GM12891 (cell line): Measurements from ENCODE around the gene GUCA2B.

Source experiments
- DNase-seq: peaks from one replicate; pipeline ENCODE4 v3.0.0; 2011; ENCODE audit warnings: low spot score; ENCODE audit not compliant: insufficient read length
- FAIRE-seq: peaks from 2 replicates; lab custom pipeline; 2011; peaks lifted over from hg19 to GRCh38; lab: Jason Lieb, UNC
- PAX5 ChIP-seq: IDR thresholded peaks from 2 replicates; pipeline ENCODE4 v1.6.1; 2011; ENCODE audit warnings: low read length, moderate library complexity, mild to moderate bottlenecking; ENCODE audit not compliant: insufficient read depth, severe bottlenecking
- POLR2A ChIP-seq: IDR thresholded peaks from 2 replicates; pipeline ENCODE4 v1.6.1; 2011; ENCODE audit warnings: low read depth, low read length, control low read depth
- POLR2AphosphoS5 ChIP-seq: IDR thresholded peaks from 2 replicates; pipeline ENCODE4 v1.6.1; 2011; ENCODE audit warnings: low read depth, low read length, control low read depth
- POU2F2 ChIP-seq: IDR thresholded peaks from 2 replicates; pipeline ENCODE4 v1.6.1; 2011; ENCODE audit warnings: low read depth, mild to moderate bottlenecking, control low read depth, low read length, moderate library complexity
- SPI1 ChIP-seq: IDR thresholded peaks from 2 replicates; pipeline ENCODE4 v1.6.1; 2011; ENCODE audit warnings: low read depth, low read length, control low read depth
- TAF1 ChIP-seq: IDR thresholded peaks from 2 replicates; pipeline ENCODE4 v1.6.1; 2011; ENCODE audit warnings: low read depth, low read length, control low read depth

GUCA2B gene

DNA sequence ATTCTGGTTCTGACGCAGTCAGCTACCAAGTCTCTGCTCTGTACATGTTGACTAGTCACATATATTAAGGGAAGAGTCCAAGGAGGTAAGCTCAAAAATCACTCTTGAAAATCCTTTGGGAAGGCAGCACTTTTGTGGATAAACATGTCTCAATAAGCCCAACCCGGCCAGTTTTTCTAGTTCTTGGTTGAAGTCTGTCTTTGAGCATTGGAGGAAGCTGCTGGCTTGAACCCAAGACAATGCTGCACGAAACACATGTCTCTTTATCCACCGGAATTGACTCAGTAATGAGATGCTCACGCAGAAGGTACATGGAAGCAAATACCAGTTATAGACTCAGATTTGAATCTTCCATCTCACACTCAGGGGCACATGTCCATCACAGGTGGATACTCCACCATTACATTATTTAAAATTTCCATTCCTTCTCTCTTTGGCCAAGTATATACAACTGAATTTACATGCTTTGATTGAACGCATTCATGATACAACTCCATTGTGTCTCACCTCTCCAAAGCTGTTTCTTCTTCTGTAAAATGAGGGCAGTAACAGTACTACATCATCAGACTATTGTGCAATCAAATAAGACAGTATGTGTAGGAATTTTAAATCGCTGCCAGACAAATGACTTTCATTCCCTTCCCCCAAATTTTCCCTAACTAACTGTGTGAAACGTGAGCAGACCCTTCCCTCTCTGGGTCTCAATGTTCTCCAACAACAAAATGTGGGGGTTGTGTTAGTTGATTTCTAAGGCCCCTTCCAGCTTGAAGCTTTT lies 20.9 kb downstream of the GUCA2B start:
- FAIRE-seq (no peak), DNase-seq (no peak)
- TF ChIP-seq TAF1 = no peak
- no peak for TF ChIP-seq PAX5
- TF ChIP-seq POLR2AphosphoS5 = no peak; the same call in 1 of the 2 replicates
- no peak for TF ChIP-seq POU2F2
- TF ChIP-seq POLR2A = no peak

DNA sequence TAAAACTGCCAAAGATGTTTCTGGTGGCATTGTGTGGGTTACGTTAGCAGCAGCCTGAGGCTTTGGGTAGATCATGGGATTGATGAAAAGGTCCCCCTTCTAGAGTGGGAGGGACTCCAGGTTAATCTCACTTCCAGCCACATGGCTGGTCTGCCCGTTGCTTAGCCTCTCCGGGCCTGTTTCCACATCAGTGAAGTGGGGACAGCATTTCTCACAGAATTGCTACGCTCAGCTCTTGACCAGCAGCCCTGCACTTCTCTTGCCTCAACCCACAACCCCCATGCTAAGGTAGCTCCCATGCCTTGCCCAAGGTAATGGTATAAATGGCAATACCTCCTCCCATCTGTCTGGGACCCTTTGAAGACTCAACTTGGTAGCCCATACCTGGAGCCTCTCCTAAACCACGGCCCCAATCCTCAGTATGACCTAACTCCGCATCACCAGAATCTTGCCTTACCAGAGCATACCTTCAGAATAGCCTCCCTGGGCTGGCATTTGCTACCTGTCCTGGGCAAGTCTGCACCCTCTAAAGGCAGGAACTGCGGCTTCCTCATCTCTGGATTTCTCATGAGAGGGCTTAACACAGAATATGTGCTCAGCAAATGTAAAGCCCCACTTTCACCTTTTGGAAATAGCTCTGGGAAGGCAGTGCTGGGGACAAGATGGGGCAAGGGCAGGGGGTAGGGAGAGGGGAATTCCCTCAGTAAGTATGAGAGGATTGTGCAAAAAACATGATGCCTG lies 22.3 kb downstream of the GUCA2B start:
- DNase-seq (no peak), FAIRE-seq (no peak)
- TF ChIP-seq TAF1 = no peak
- no peak for TF ChIP-seq PAX5
- TF ChIP-seq POU2F2 = no peak
- TF ChIP-seq SPI1 = no peak
- TF ChIP-seq POLR2AphosphoS5 = no peak
- no peak for TF ChIP-seq POLR2A

GRCh38 chr1:42176902-42177519 lies 23.8 kb downstream of the GUCA2B start:
- TF ChIP-seq SPI1 (no peak), PAX5 (no peak), TAF1 (no peak)
- peak; percentile 40 for DNase-seq
- no peak for FAIRE-seq

GRCh38 chr1:42177541-42177981 lies 24.4 kb downstream of the GUCA2B start:
- DNase-seq = no peak
- FAIRE-seq = no peak
- TF ChIP-seq POLR2A (no peak), SPI1 (no peak), TAF1 (no peak), POU2F2 (no peak), POLR2AphosphoS5 (no peak), PAX5 (no peak)

GRCh38 chr1:42178249-42178648 lies 25.0 kb downstream of the GUCA2B start:
- TF ChIP-seq PAX5 = no peak
- TF ChIP-seq POLR2AphosphoS5 = no peak
- no peak for TF ChIP-seq POU2F2
- DNase-seq (no peak), FAIRE-seq (no peak)

DNA sequence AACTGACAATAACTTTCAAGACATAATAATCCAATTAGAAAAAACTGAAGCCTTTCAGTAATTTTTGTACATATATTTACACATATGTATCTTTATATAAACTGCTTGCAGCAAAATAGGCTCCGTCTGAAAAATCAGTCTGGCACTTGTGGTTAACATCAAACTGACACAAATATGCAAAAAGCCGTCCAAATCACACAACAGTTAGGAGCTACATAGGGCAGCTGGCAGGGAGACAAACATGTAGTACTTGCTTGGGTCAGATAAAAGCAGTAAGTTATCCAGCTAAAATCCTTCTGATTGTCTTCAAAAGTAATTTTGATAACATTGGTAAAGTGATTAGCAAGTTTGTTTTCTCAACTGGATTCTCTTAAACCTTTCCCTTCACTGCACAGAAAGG lies 26.1 kb downstream of the GUCA2B start:
- no peak for FAIRE-seq
- TF ChIP-seq PAX5 = no peak
- no peak for TF ChIP-seq SPI1
- no peak for TF ChIP-seq POLR2A
- TF ChIP-seq POLR2AphosphoS5 = no peak
- TF ChIP-seq TAF1 = no peak
- no peak for TF ChIP-seq POU2F2
- DNase-seq = no peak

DNA sequence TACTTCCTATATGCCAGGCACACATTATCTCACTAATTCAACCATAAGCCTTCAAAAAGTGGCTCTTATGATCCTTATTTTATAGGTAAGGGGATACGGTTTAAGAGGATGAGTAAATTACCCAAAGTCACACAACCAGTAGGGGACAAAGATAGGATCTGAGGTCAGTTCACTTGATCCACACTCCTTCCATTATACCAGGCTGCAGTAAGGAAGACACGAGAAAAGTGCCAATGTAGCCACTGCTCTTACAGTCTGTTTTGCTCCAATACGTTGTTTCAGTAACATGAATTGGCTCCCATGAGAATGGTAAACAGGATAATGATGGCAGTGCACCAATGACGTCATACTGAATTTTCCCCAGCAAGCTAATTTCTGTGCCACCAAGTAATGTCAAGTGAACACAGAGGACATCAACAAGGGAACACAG lies 26.7 kb downstream of the GUCA2B start:
- DNase-seq = no peak
- TF ChIP-seq POU2F2 = no peak
- no peak for TF ChIP-seq POLR2A
- no peak for TF ChIP-seq SPI1
- no peak for TF ChIP-seq PAX5
- no peak for TF ChIP-seq POLR2AphosphoS5
- TF ChIP-seq TAF1 = no peak
- FAIRE-seq = peak; percentile 5

DNA sequence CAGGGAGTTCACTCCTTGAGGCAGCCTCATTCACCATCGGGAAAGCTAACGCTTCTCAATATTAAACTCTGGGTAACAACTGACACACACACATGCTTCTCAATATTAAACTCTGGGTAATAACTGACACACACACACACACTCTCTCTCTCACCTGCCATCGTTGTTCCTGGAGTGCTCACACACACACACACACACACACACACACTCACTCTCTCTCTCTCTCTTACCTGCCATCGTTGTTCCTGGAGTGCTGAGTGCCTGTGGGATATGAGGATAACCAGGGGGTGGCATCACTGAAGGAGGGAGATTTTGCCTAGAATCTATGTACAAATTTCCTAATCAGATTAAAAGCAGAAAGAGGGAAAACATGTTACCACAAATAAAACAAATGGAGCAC lies 28.5 kb downstream of the GUCA2B start:
- no peak for FAIRE-seq
- TF ChIP-seq TAF1 = no peak
- no peak for TF ChIP-seq POLR2A
- no peak for TF ChIP-seq SPI1
- TF ChIP-seq POU2F2 = no peak
- no peak for TF ChIP-seq PAX5
- TF ChIP-seq POLR2AphosphoS5 = no peak
- DNase-seq = no peak

- no peak for DNase-seq
- no peak for FAIRE-seq
- TF ChIP-seq PAX5 (no peak), TAF1 (no peak), POU2F2 (no peak)
These were observed 30.2 kb downstream of the GUCA2B start for GRCh38 chr1:42183210-42183956.
